Heart left ventricle (tissue), 16 donors: ENCODE data around the gene NR4A1. TPM values are rescaled to one million over a fixed set of nuclear protein-coding genes. Genes with fewer than 3 reads are reported as not detected.

Experiments
- ATAC-seq, 4 donors: fragments of 200-7000 bp; cut with Tn5 transposase; one replicate each; pipeline ENCODE4 v1.9.1; 2020 to 2022; ENCODE audit warnings: moderate library complexity in 4 of 4, mild to moderate bottlenecking in 3 of 4, moderate number of reproducible peaks in 1 of 4
- DNase-seq, 5 donors: peaks; one replicate each; pipeline ENCODE4 v3.0.0-alpha.2; 2020
- H3K27ac ChIP-seq, 12 donors: fragments of 200-600 bp; sonication (generic) in 4 of 12; one replicate each; pipeline versions ENCODE4 v1.5.0 to v1.8.0; 2016 to 2022; ENCODE audit warnings: mild to moderate bottlenecking in 2 of 12
- H3K27me3 ChIP-seq, 9 donors: fragments of 200-600 bp; sonication (generic) in 2 of 9; one replicate each; pipeline versions ENCODE4 v1.5.1 to v1.8.0; 2016 to 2022; ENCODE audit warnings: mild to moderate bottlenecking in 3 of 9
- H3K36me3 ChIP-seq, 9 donors: fragments of 200-600 bp; sonication (generic) in 2 of 9; one replicate each; pipeline versions ENCODE4 v1.5.0 to v1.8.0; 2018 to 2022; ENCODE audit warnings: mild to moderate bottlenecking in 2 of 9
- H3K4me1 ChIP-seq, 12 donors: fragments of 200-600 bp; sonication (generic) in 4 of 12; one replicate each; pipeline versions ENCODE4 v1.5.0 to v1.8.0; 2016 to 2022; ENCODE audit warnings: mild to moderate bottlenecking in 3 of 12
- H3K4me3 ChIP-seq, 12 donors: fragments of 200-600 bp; sonication (generic) in 4 of 12; one replicate each; pipeline versions ENCODE4 v1.5.0 to v1.8.0; 2017 to 2022; ENCODE audit warnings: mild to moderate bottlenecking in 9 of 12, moderate library complexity in 4 of 12
- H3K9me3 ChIP-seq, 12 donors: fragments of 200-600 bp; sonication (generic) in 4 of 12; one replicate each; pipeline versions ENCODE4 v1.5.0 to v1.8.0; 2016 to 2022; ENCODE audit warnings: mild to moderate bottlenecking in 1 of 12
- POLR2A ChIP-seq, 2 donors: fragments of 450-650 bp; IDR thresholded peaks; one replicate each; pipeline ENCODE4 v1.6.1; 2017; ENCODE audit warnings: antibody characterized with exemption in 2 of 2, mild to moderate bottlenecking in 2 of 2, moderate library complexity in 2 of 2
- whole genome bisulfite sequencing, 4 donors: extraction: QIAGEN DNeasy Blood & Tissue Kit in 2 of 4; methylation state at CpG; one replicate each; pipeline versions ENCODE4 v1.1.5 to v1.1.7; 2013 to 2018; 5-methylcytosine and 5-hydroxymethylcytosine counted together
- intact Hi-C, 10 donors: fragments of 100-400 bp; cut with DNase I; formaldehyde crosslinking; loops; one replicate each; pipeline versions ENCODE4 v1.11.1 to v1.14.2; 2022
- polyA plus RNA-seq, 2 donors: library from polyadenylated mRNA; stranded (reverse); fragments of 200-250 nt; gene quantifications; one replicate each; pipeline ENCODE4 v1.2.3, GENCODE V29; 2013
- total RNA-seq, 9 donors: library from RNA; depleted of rRNA in 2 of 9; stranded (reverse); fragments of >200 nt in 2 of 9; fragmentation: NEBNext Ultra II Directional in 3 of 9; extraction: Animal tissue kit (Norgen Biotek cat#: 25700) in 3 of 9; gene quantifications; one replicate each; pipeline versions ENCODE4 v1.1.0 to v1.2.4, GENCODE V29; 2016 to 2023
- TF ChIP-seq, protein P1 (sequence below), 12 donors: fragments of 200-600 bp; sonication (generic) in 4 of 12; IDR thresholded peaks; one replicate each; pipeline versions ENCODE4 v1.5.0 to v1.8.0; 2018 to 2022; ENCODE audit warnings: antibody characterized with exemption in 12 of 12, mild to moderate bottlenecking in 5 of 12
- donor health status: ischemic (EF 13 %, LVEDD 7.1; RV severe dilation, severe dysfunction).
- donor health status: healthy with polysubstance abuse.
- donor health status: DM: no; HTN: yes; CAD: no.
- donor health status: DM: no; HTN: no; CAD: no.
- donor health status: ischemic (EF 25% LVEDD 6.9; RV normal size, moderate dysfunction).
- donor health status: ischemic (EF 25% LVEDD 5.7; RV mildly dilated, moderate dysfunction).
- donor health status: healthy.
- donor health status: DM: yes; HTN: yes; CAD: no.
- donor health status: ischemic (EF 35%, LVEDD 5.7; RV mildly dilated, moderate dysfunction).
- donor health status: nonischemic (EF 11% LVEDD 7.7; RV severe dilation, severe dysfunction).
- donor health status: DM: yes; HTN: yes; CAD: no.
- donor health status: PGD.
- donor health status: ischemic (EF 29% LVEDD 5.4; RV normal size, mild dysfunction).
- donor health status: nonischemic (EF 23%, LVEDD 6.1; RV moderate dilation, normal function).

The NR4A1 gene
- total and polyA plus RNA-seq, 11 donors, result 22.0 to 140 (median 46.0) TPM

- WGBS, 4 donors, result 60 to 72% (median 69%) methylated on average over 19 to 20 of the region's 20 CpGs
- H3K9me3 ChIP-seq, result no peaks in the 10 kb centered on the region
- no peaks in the 10 kb centered on the region for H3K27me3 ChIP-seq
- H3K36me3 ChIP-seq, result peaks cover 0 to 19% (median 14%) of the 10 kb centered on the region in 9 donors
- H3K27ac ChIP-seq, result peak overlapping the region; percentile 18 to 88 (median 72)
- DNase-seq (peak in 4 of 5 donors; percentile 60 to 80 (median 70)), ATAC-seq (peak in 3 of 4 donors; percentile 3 to 19 (median 14))
- no peak for TF ChIP-seq POLR2A (IDR thresholded peaks at IDR 0.05)
- TF ChIP-seq, protein P1, sequence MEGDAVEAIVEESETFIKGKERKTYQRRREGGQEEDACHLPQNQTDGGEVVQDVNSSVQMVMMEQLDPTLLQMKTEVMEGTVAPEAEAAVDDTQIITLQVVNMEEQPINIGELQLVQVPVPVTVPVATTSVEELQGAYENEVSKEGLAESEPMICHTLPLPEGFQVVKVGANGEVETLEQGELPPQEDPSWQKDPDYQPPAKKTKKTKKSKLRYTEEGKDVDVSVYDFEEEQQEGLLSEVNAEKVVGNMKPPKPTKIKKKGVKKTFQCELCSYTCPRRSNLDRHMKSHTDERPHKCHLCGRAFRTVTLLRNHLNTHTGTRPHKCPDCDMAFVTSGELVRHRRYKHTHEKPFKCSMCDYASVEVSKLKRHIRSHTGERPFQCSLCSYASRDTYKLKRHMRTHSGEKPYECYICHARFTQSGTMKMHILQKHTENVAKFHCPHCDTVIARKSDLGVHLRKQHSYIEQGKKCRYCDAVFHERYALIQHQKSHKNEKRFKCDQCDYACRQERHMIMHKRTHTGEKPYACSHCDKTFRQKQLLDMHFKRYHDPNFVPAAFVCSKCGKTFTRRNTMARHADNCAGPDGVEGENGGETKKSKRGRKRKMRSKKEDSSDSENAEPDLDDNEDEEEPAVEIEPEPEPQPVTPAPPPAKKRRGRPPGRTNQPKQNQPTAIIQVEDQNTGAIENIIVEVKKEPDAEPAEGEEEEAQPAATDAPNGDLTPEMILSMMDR (IDR thresholded peaks at IDR 0.05), result no peak
- H3K4me3 ChIP-seq, result no peak overlapping the region
- intact Hi-C loops, result no loop called here
- H3K4me1 ChIP-seq, result peaks cover 0 to 30% (median 18%) of the 10 kb centered on the region in 12 donors
Measured at GRCh38 chr12:52063082-52063924, 12.1 kb downstream of the NR4A1 start.

- intact Hi-C loops, result no loop called here
- WGBS, 4 donors, result 48 to 67% (median 66%) methylated on average over 10 to 12 of the region's 12 CpGs
Measured at GRCh38 chr12:52063981-52064649, 12.9 kb downstream of the NR4A1 start.

DNA sequence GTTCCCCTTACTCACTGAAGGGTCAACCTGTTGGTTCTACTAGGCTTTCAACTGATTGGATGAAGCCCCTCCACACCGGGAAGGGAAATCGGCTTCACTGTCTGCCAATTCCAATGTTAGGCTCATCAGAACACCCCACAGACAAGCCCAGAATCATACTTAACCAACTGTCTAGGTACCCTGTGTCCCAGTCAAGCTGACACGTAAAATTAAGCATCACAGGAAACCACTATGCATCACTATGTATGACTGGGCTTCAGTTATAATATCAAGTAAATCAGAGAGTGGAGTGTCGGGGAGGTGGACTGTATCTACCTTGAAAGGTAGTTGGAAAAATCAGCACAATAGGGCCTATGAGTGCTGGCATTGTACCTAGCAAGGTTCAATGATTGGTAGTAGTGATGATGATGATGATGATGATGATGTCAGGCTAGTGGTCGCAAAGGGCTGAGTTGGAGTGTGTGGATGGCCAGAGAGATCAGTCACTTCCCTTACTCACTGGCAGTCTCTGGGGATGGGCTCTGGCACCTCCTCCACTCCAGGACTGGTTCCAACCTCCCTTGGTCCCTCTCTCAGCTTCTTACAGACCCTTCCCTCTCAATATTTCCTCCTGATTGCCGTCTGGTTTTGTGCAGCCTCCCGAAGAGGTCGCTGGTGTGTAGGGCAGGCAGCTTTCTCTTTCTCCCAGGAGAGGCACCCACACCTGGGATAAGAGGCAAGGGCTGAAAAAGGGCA, 15.3 kb downstream of the NR4A1 start:
- TF ChIP-seq POLR2A (IDR thresholded peaks at IDR 0.05), result no peak
- TF ChIP-seq, protein P1 (IDR thresholded peaks at IDR 0.05), result no peak

More at GRCh38 chr12:52063981-52064649, 12.9 kb downstream of the NR4A1 start:
- ATAC-seq, result peak; percentile 11 to 53 (median 48)
- Histone ChIP-seq H3K4me3 (no peak overlapping the region), H3K4me1 (peaks cover 0 to 31% (median 20%) of the 10 kb centered on the region in 12 donors), H3K36me3 (peaks cover 0 to 11% (median 6%) of the 10 kb centered on the region in 9 donors), H3K27me3 (no peaks in the 10 kb centered on the region), H3K9me3 (no peaks in the 10 kb centered on the region), H3K27ac (peak overlapping the region in 11 of 12 donors; percentile 18 to 88 (median 73))
- peak; percentile 78 to 89 (median 85) for DNase-seq
- TF ChIP-seq, protein P1 (IDR thresholded peaks at IDR 0.05), result no peak
- no peak for TF ChIP-seq POLR2A (IDR thresholded peaks at IDR 0.05)

More for the DNA sequence above, 15.3 kb downstream of the NR4A1 start:
- intact Hi-C loops, result loop anchor here in 1 of 10 donors (1.0 kb wide), 1 partner anchor 26 kb away; no protein-coding TSS in a partner anchor
- Histone ChIP-seq H3K36me3 (peaks cover 0 to under 1% (median 0%) of the 10 kb centered on the region in 9 donors), H3K4me1 (peaks cover 9 to 48% (median 35%) of the 10 kb centered on the region in 12 donors), H3K27ac (no peak overlapping the region), H3K27me3 (no peaks in the 10 kb centered on the region), H3K4me3 (no peak overlapping the region), H3K9me3 (no peaks in the 10 kb centered on the region)
- DNase-seq (no peak), ATAC-seq (no peak)
- 54 to 70% (median 66%) methylated on average over 8 of the region's 8 CpGs for WGBS, 4 donors
